ENCODE measurements around the gene STX8. TPM values are rescaled to one million over a fixed set of nuclear protein-coding genes. Genes with fewer than 3 reads are reported as not detected.
"Not testable (repeated sequence)": the region's sequence is repeated elsewhere in the genome, so short reads cannot be mapped to it uniquely, and the experiment has no call there.

STX8 gene
- total RNA-seq, 1 donor from 2014 or later = 58.4 TPM

DNA sequence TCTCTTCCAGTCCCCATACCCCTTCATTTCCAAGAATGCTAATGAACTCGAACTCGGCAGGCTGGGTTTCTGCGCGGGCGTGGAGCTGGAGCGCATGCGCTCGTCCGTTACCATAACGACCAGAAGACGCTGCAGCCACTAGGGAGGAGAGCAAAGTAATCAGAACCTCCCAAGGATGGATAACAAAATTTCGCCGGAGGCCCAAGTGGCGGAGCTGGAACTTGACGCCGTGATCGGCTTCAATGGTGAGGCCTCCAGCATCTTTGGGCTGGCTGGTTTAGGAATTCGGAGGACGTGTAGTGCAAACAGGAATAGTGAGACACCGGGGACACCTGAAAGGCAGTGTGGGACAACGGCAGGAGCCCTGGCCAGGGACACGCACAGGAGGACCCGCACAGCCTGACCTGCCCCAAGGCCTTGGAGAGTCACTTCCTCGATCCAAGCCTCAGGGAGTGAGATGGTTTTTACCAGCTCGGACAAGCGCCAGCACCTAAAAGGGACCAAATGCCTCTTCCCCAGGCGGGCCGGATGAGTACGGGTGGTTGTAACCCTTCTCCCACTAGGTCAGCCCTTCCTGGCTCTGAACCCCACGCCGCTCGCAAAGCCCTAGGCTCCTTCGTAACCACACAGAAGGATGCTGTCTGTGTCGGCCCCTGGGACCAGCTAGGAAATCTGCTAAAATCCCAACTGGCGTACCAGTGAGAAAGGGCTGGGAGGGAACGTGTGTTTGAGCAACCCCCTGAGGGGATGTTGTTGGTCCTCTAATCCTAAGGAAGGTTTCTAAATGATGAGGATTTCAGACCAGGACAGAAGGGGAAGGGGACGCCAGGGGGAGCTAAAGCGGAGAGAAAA lies 1.1 kb upstream of the STX8 start, which contains the start of gene CFAP52:
CFAP52 (plus strand) TSS at position 122 of the 852 bp plus-strand sequence; CDS start at position 176, 54 bp downstream.
- H3K4me3 ChIP-seq (ENCODE audit: low read depth, low read length) = peak within 1 kb of the TSS; percentile 94
- FAIRE-seq (no peak), DNase-seq (ENCODE audit: low read depth) (peak; percentile 63)
- H3K27me3 ChIP-seq (ENCODE audit: control insufficient read depth, insufficient read depth, low read length) = no peaks in the 10 kb centered on the region
- no peaks in the 10 kb centered on the region for H3K36me3 ChIP-seq (ENCODE audit: control insufficient read depth, insufficient read depth, low read length)
- TF ChIP-seq, protein P1, sequence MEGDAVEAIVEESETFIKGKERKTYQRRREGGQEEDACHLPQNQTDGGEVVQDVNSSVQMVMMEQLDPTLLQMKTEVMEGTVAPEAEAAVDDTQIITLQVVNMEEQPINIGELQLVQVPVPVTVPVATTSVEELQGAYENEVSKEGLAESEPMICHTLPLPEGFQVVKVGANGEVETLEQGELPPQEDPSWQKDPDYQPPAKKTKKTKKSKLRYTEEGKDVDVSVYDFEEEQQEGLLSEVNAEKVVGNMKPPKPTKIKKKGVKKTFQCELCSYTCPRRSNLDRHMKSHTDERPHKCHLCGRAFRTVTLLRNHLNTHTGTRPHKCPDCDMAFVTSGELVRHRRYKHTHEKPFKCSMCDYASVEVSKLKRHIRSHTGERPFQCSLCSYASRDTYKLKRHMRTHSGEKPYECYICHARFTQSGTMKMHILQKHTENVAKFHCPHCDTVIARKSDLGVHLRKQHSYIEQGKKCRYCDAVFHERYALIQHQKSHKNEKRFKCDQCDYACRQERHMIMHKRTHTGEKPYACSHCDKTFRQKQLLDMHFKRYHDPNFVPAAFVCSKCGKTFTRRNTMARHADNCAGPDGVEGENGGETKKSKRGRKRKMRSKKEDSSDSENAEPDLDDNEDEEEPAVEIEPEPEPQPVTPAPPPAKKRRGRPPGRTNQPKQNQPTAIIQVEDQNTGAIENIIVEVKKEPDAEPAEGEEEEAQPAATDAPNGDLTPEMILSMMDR (IDR thresholded peaks at IDR 0.05; ENCODE audit: insufficient read depth, low read length, severe bottlenecking) = peak; percentile 66

GRCh38 chr17:9571201-9571600 lies 4.4 kb downstream of the STX8 start:
- H3K4me3 ChIP-seq (ENCODE audit: low read depth, low read length) = no peak overlapping the region
- DNase-seq (ENCODE audit: low read depth) (no peak), FAIRE-seq (no peak)

GRCh38 chr17:9568957-9569588 lies 6.5 kb downstream of the STX8 start:
- TF ChIP-seq, protein P1 (IDR thresholded peaks at IDR 0.05; ENCODE audit: insufficient read depth, low read length, severe bottlenecking) = no peak
- no peak overlapping the region for H3K4me3 ChIP-seq (ENCODE audit: low read depth, low read length)
- H3K36me3 ChIP-seq (ENCODE audit: control insufficient read depth, insufficient read depth, low read length) = no peaks in the 10 kb centered on the region
- H3K27me3 ChIP-seq (ENCODE audit: control insufficient read depth, insufficient read depth, low read length) = no peaks in the 10 kb centered on the region
- DNase-seq (ENCODE audit: low read depth) = no peak
- FAIRE-seq = no peak

More at GRCh38 chr17:9571201-9571600, 4.4 kb downstream of the STX8 start:
- H3K27me3 ChIP-seq (ENCODE audit: control insufficient read depth, insufficient read depth, low read length) = no peaks in the 10 kb centered on the region
- no peaks in the 10 kb centered on the region for H3K36me3 ChIP-seq (ENCODE audit: control insufficient read depth, insufficient read depth, low read length)
- TF ChIP-seq, protein P1 (IDR thresholded peaks at IDR 0.05; ENCODE audit: insufficient read depth, low read length, severe bottlenecking) = no peak

DNA sequence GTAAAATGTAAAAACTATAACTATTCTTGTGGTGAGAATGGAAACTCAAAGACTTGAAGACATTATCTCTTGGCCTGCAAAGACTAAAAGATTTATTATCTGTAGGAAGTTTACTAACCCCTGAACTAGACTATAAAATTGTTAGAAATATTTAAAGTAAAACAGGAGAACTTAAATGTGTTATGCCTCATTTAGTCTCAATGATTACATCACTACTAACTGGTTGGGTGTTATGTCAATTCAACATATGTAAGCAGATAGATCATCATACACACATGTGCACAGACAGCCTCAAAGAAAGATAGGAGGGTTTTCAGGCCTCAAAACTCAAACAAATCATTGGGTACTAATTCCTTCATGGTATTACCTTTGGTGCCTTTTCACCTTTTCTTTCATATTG lies 7.6 kb downstream of the STX8 start:
- DNase-seq (ENCODE audit: low read depth) = no peak
- TF ChIP-seq, protein P1 (IDR thresholded peaks at IDR 0.05; ENCODE audit: insufficient read depth, low read length, severe bottlenecking) = no peak
- FAIRE-seq = no peak
- H3K36me3 ChIP-seq (ENCODE audit: control insufficient read depth, insufficient read depth, low read length) = no peaks in the 10 kb centered on the region
- no peaks in the 10 kb centered on the region for H3K27me3 ChIP-seq (ENCODE audit: control insufficient read depth, insufficient read depth, low read length)
- H3K4me3 ChIP-seq (ENCODE audit: low read depth, low read length) = no peak overlapping the region

GRCh38 chr17:9566739-9567138 lies 8.9 kb downstream of the STX8 start:
- H3K36me3 ChIP-seq (ENCODE audit: control insufficient read depth, insufficient read depth, low read length); DNase-seq (ENCODE audit: low read depth); FAIRE-seq; H3K27me3 ChIP-seq (ENCODE audit: control insufficient read depth, insufficient read depth, low read length); H3K4me3 ChIP-seq (ENCODE audit: low read depth, low read length): not testable (repeated sequence)

DNA sequence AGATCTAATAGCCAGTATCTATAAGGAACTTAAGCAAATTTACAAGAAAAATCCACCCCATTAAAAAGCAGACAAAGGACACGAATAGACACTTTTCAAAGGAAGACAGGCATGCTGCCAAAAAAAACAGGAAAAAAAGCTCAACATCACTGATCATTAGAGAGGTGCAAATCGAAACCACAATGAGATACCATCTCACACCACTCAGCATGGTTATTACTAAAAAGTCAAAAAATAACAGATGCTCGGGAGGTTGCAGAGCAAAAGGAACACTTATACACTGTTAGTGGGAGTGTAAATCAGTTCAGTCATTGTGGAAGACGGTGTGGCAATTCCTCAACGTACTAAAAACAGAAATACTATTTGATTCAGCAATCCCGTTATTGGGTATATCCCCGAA lies 9.6 kb downstream of the STX8 start:
- FAIRE-seq = no peak
- TF ChIP-seq, protein P1 (IDR thresholded peaks at IDR 0.05; ENCODE audit: insufficient read depth, low read length, severe bottlenecking) = no peak
- Histone ChIP-seq H3K4me3 (ENCODE audit: low read depth, low read length) (no peak overlapping the region), H3K27me3 (ENCODE audit: control insufficient read depth, insufficient read depth, low read length) (no peaks in the 10 kb centered on the region), H3K36me3 (ENCODE audit: control insufficient read depth, insufficient read depth, low read length) (no peaks in the 10 kb centered on the region)
- DNase-seq (ENCODE audit: low read depth) = no peak

All from bronchial epithelial cell (primary cell).